Upper lobe of right lung (tissue), 1 donor: ENCODE data around the gene SPATA20. TPM values are rescaled to one million over a fixed set of nuclear protein-coding genes. Genes with fewer than 3 reads are reported as not detected.
A peak's percentile ranks its signal among the peaks of the same experiment; 100 is the strongest.

ENCODE experiments used
- ATAC-seq: fragments of 200-7000 bp; cut with Tn5 transposase; one replicate; pipeline ENCODE4 v1.9.1; 2020; ENCODE audit warnings: mild to moderate bottlenecking, moderate library complexity
- DNase-seq: peaks from one replicate; pipeline ENCODE4 v3.0.0-alpha.2; 2020
- H3K27ac ChIP-seq: fragments of 200-600 bp; one replicate; pipeline ENCODE4 v1.8.0; 2022
- H3K27me3 ChIP-seq: fragments of 200-600 bp; one replicate; pipeline ENCODE4 v1.8.0; 2022; ENCODE audit warnings: mild to moderate bottlenecking
- H3K36me3 ChIP-seq: fragments of 200-600 bp; one replicate; pipeline ENCODE4 v1.8.0; 2022
- H3K4me1 ChIP-seq: fragments of 200-600 bp; one replicate; pipeline ENCODE4 v1.8.0; 2022
- H3K4me3 ChIP-seq: fragments of 200-600 bp; one replicate; pipeline ENCODE4 v1.8.0; 2022; ENCODE audit warnings: mild to moderate bottlenecking
- H3K9me3 ChIP-seq: fragments of 200-600 bp; one replicate; pipeline ENCODE4 v1.8.0; 2022
- intact Hi-C: fragments of 100-400 bp; cut with DNase I; formaldehyde crosslinking; loops from one replicate; pipeline ENCODE4 v1.11.0; 2022
- total RNA-seq: library from RNA; stranded (reverse); fragmentation: NEBNext Ultra II Directional; extraction: Animal tissue kit (Norgen Biotek cat#: 25700); gene quantifications from one replicate; pipeline ENCODE4 v1.2.1, GENCODE V29; 2021
- TF ChIP-seq, protein P1 (sequence below): fragments of 200-600 bp; IDR thresholded peaks from one replicate; pipeline ENCODE4 v1.8.0; 2022; ENCODE audit warnings: antibody characterized with exemption
- donor health status: DM: no; HTN: yes; CAD: no; lungs with severe emphysema.

The SPATA20 gene
- total RNA-seq, 1 donor from 2014 or later: 31.6 TPM

DNA sequence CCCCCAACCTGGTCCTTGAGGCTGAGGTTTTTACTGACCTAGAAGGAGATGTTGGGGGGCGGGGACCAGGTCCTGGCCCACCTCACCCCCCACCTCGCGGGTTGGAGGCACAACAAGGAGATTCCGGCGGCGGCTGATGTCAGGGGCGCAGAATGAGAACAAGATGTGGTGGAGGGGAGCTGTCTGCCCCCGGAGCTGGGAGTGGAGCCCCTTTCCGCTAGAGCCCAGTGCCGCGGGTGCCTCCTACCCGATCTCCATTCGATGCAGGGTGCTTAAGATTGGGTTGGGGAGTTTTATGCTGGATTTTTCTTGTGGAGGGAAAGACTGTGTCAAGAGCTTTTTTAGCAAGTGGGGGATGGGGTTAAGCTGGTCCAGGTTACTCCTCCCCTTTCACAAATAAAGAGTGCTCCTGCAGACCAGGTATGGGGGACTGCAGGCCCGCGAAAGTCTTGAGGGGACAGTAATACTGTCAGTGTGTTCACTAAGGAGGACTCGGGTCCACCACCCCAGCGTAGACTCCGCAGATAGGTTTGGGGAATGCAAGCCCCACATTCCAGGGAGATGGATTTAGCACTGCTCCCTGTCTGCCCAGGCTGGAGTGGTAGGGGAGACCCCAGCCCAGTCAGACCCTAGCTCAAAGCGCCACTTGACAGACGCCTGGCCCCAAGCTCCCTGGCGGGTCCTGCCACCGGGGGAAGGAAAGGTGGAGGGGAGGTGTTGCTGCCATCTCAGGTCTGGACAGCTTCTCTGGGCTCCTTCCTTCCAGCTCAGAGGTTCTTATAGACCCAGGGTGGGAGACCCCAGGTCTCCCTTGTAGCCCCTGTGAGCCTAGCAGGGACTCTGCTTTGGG, 15.5 kb downstream of the SPATA20 start:
- H3K9me3 ChIP-seq: no peaks in the 10 kb centered on the region
- H3K4me1 ChIP-seq: peaks cover 30% of the 10 kb centered on the region
- peaks cover 63% of the 10 kb centered on the region for H3K27me3 ChIP-seq
- no peaks in the 10 kb centered on the region for H3K36me3 ChIP-seq
- H3K27ac ChIP-seq: no peak overlapping the region
- TF ChIP-seq, protein P1, sequence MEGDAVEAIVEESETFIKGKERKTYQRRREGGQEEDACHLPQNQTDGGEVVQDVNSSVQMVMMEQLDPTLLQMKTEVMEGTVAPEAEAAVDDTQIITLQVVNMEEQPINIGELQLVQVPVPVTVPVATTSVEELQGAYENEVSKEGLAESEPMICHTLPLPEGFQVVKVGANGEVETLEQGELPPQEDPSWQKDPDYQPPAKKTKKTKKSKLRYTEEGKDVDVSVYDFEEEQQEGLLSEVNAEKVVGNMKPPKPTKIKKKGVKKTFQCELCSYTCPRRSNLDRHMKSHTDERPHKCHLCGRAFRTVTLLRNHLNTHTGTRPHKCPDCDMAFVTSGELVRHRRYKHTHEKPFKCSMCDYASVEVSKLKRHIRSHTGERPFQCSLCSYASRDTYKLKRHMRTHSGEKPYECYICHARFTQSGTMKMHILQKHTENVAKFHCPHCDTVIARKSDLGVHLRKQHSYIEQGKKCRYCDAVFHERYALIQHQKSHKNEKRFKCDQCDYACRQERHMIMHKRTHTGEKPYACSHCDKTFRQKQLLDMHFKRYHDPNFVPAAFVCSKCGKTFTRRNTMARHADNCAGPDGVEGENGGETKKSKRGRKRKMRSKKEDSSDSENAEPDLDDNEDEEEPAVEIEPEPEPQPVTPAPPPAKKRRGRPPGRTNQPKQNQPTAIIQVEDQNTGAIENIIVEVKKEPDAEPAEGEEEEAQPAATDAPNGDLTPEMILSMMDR: no peak
- intact Hi-C loops: loop anchor here (5.0 kb wide), 2 partner anchors 60 to 130 kb away; no protein-coding TSS in a partner anchor
- no peak for ATAC-seq
- no peak overlapping the region for H3K4me3 ChIP-seq
- no peak for DNase-seq

- Histone ChIP-seq H3K27ac (no peak overlapping the region), H3K4me3 (no peak overlapping the region), H3K36me3 (no peaks in the 10 kb centered on the region), H3K4me1 (peaks cover 30% of the 10 kb centered on the region), H3K9me3 (no peaks in the 10 kb centered on the region), H3K27me3 (peaks cover 63% of the 10 kb centered on the region)
- DNase-seq: no peak
- no peak for ATAC-seq
- TF ChIP-seq, protein P1: no peak
- intact Hi-C loops: loop anchor here (5.0 kb wide), 2 partner anchors 59 to 129 kb away; no protein-coding TSS in a partner anchor
Measured at GRCh38 chr17:50563092-50563511, 16.1 kb downstream of the SPATA20 start.

DNA sequence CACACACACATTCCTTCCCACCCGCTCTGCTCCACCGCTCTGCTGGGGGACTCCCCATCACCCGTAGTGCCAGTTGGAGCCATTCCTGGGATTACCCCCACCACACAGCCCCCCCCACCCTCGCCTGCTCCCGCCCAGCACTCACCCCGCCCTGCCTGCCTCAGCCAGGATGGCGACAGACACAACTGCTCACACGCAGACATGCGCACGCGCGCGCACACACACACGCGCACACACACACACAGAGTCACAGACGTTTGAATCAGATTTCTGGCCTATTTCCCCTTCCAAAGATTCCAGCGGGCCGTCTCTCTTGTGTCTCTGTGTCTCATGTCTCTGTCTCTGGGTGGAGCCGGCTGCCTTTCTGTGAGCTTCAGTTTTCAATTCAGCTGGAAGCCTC, 17.9 kb downstream of the SPATA20 start:
- DNase-seq (no peak), ATAC-seq (peak; percentile 19)
- Histone ChIP-seq H3K27me3 (peaks cover 45% of the 10 kb centered on the region), H3K36me3 (no peaks in the 10 kb centered on the region), H3K4me3 (no peak overlapping the region), H3K4me1 (peaks cover 15% of the 10 kb centered on the region), H3K27ac (no peak overlapping the region), H3K9me3 (no peaks in the 10 kb centered on the region)
- TF ChIP-seq, protein P1: no peak
- intact Hi-C loops: loop anchor here (5.0 kb wide), 2 partner anchors 57 to 127 kb away; no protein-coding TSS in a partner anchor

DNA sequence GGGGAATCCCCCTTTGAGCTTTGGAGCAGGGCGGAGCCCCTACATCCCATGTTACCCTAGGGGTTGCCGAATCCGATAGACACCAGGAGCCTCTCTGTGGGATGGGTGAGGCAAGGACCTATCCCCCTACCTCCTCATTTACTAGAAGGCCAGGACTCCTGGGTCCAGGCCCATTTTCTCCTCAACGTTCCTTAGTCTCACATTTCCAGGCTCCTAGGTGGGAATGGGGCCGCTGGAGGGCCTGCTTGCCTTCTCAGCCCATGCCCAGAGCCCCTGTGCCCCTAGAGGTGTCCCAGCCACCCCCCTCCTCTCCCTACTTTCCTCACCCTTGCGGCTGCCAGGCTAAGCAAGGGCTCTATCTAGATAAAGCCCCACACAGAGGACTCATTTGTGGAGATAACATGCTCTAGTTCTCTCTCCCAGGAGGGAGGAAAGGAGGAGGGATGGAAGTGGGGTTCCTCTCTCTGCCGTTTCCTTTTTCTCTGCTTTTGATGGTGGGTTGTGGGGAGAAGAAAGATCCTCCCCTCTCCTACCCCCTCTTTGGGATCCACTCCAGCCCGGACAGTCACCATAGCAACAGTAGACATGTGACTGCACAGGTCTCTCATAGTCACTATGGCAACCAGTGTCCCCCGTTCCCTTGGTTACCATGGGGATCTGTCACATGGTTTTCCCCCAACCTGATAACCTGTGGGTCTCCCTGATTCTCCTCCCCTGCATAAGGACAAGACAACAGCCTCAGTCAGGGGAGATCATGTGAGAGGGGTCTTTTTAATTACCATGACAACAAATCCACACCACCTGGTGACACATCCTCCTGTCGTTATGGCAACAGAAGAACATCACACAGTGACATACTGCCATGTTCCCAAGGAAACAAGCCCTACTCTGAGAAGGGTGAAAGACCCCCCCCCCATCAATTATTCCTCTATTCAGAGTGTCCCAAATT, 18.7 kb downstream of the SPATA20 start:
- no peak overlapping the region for H3K27ac ChIP-seq

GRCh38 chr17:50566886-50567285, 19.9 kb downstream of the SPATA20 start:
- H3K9me3 ChIP-seq: no peaks in the 10 kb centered on the region
- DNase-seq: no peak
- intact Hi-C loops: no loop called here
- H3K27ac ChIP-seq: no peak overlapping the region
- H3K36me3 ChIP-seq: no peaks in the 10 kb centered on the region
- no peak for ATAC-seq
- peaks cover 26% of the 10 kb centered on the region for H3K27me3 ChIP-seq
- no peaks in the 10 kb centered on the region for H3K4me1 ChIP-seq
- H3K4me3 ChIP-seq: no peak overlapping the region
- TF ChIP-seq, protein P1: no peak

More for the DNA sequence above, 18.7 kb downstream of the SPATA20 start:
- ATAC-seq: no peak
- Histone ChIP-seq H3K4me3 (no peak overlapping the region), H3K4me1 (peaks cover 10% of the 10 kb centered on the region), H3K27me3 (peaks cover 38% of the 10 kb centered on the region), H3K36me3 (no peaks in the 10 kb centered on the region), H3K9me3 (no peaks in the 10 kb centered on the region)
- TF ChIP-seq, protein P1: no peak
- intact Hi-C loops: no loop called here
- no peak for DNase-seq
